HepG2 (cell line): ENCODE data around the gene INPP4B. TPM values are rescaled to one million over a fixed set of nuclear protein-coding genes. Genes with fewer than 3 reads are reported as not detected.

Experiments
- ATAC-seq: fragments of 200-7000 bp; cut with Tn5 transposase; 3 replicates; pipeline ENCODE4 v1.9.1; 2020; ENCODE audit warnings: mild to moderate bottlenecking, moderate library complexity
- BruUV-seq: library from RNA; stranded (reverse); fragments of 400-500 nt; replicated peaks from 2 replicates; lab custom pipeline; 2021; lab: Mats Ljungman, UMichigan
- CTCF ChIA-PET: fragments of 300-600 bp; formaldehyde crosslinking; extraction: SDS; loops from one replicate; lab custom pipeline; 2021; ENCODE audit warnings: low total read pairs, inconsistent platforms, low intra/inter-chr PET ratio; lab: Yijun Ruan, JAX
- POLR2A ChIA-PET: fragments of 350-600 bp; sonication (Branson Sonifier 250); formaldehyde crosslinking; loops from one replicate; lab custom pipeline; 2020; ENCODE audit warnings: antibody characterized with exemption, inconsistent platforms; lab: Yijun Ruan, JAX
- DNase-seq: peaks from one replicate; pipeline ENCODE4 v3.0.0-alpha.2; 2015; ENCODE audit warnings: low spot score
- FAIRE-seq: peaks from 3 replicates; lab custom pipeline; 2011; peaks lifted over from hg19 to GRCh38; lab: Jason Lieb, UNC
- H2AFZ ChIP-seq: one replicate; pipeline ENCODE4 v1.6.1; 2011; ENCODE audit warnings: low read length, inconsistent platforms
- H3K27ac ChIP-seq: fragments of 300-600 bp; 3 replicates; pipeline ENCODE4 v1.8.0; 2011; ENCODE audit warnings: mixed run types, mild to moderate bottlenecking, mixed read lengths, low read length, inconsistent platforms; ENCODE audit not compliant: insufficient read depth; ENCODE audit errors: extremely low read length
- H3K27me3 ChIP-seq, 2 experiments: fragments of 200-600 bp in 1 of 2; 2 replicates in 1 of 2; 3 replicates in 1 of 2; pipeline versions ENCODE4 v1.6.0 to v1.8.0; 2011; ENCODE audit warnings: low read length in 2 of 2, mild to moderate bottlenecking in 2 of 2, moderate library complexity in 2 of 2, inconsistent platforms in 1 of 2; ENCODE audit not compliant: insufficient read depth in 2 of 2, control insufficient read depth in 1 of 2
- H3K36me3 ChIP-seq, 2 experiments: fragments of 200-600 bp in 1 of 2; replicated peaks in 1 of 2; 2 replicates in 1 of 2; 3 replicates in 1 of 2; pipeline versions ENCODE4 v1.5.1 to v1.8.0; 2011; ENCODE audit warnings: low read length in 2 of 2, inconsistent platforms in 1 of 2; ENCODE audit not compliant: insufficient read depth in 2 of 2, control insufficient read depth in 1 of 2
- H3K4me1 ChIP-seq: 2 replicates; pipeline ENCODE4 v1.5.1; 2012; ENCODE audit warnings: low read length, inconsistent platforms; ENCODE audit not compliant: insufficient read depth
- H3K4me2 ChIP-seq: 2 replicates; pipeline ENCODE4 v1.6.0; 2011; ENCODE audit warnings: low read depth, low read length, inconsistent platforms
- H3K4me3 ChIP-seq, 3 experiments: fragments of 200-600 bp in 1 of 3; sonication (generic), shearing (Covaris generic) in 1 of 3; replicated peaks in 1 of 3; 2 replicates each; pipeline ENCODE4 v1.5.1; 2011 to 2016; ENCODE audit warnings: low read length in 3 of 3, inconsistent platforms in 2 of 3, low read depth in 2 of 3, mild to moderate bottlenecking in 2 of 3, control low read depth in 1 of 3, mixed read lengths in 1 of 3; ENCODE audit not compliant: insufficient read depth in 1 of 3
- H3K79me2 ChIP-seq: one replicate; pipeline ENCODE4 v1.6.1; 2011; ENCODE audit warnings: low read length, inconsistent platforms; ENCODE audit not compliant: insufficient read depth
- H3K9ac ChIP-seq: 2 replicates; pipeline ENCODE4 v1.6.0; 2011; ENCODE audit warnings: mild to moderate bottlenecking, low read depth, low read length, inconsistent platforms; ENCODE audit not compliant: insufficient read depth
- H3K9me3 ChIP-seq: 2 replicates; pipeline ENCODE4 v1.5.1; 2012; ENCODE audit warnings: mild to moderate bottlenecking, low read length
- H4K20me1 ChIP-seq: 2 replicates; pipeline ENCODE4 v1.6.0; 2011; ENCODE audit warnings: inconsistent platforms, mild to moderate bottlenecking, low read length, moderate library complexity; ENCODE audit not compliant: insufficient read depth
- CREBL2 ChIP-seq: sonication (generic); formaldehyde crosslinking; IDR thresholded peaks from 2 replicates; pipeline ENCODE4 v1.8.1; 2023; ENCODE audit warnings: missing genetic modification reagents, mild to moderate bottlenecking, borderline replicate concordance
- CSRNP2 ChIP-seq: sonication (generic); formaldehyde crosslinking; conservative IDR thresholded peaks from 2 replicates; pipeline ENCODE4 v1.8.0; 2022; ENCODE audit warnings: low read depth, missing genetic modification reagents
- FUBP1 ChIP-seq: sonication (generic); formaldehyde crosslinking; IDR thresholded peaks from 2 replicates; pipeline ENCODE4 v1.5.1; 2020; ENCODE audit warnings: missing genetic modification reagents, mild to moderate bottlenecking, borderline replicate concordance
- MED1 ChIP-seq: sonication (generic); formaldehyde crosslinking; IDR thresholded peaks from 2 replicates; pipeline ENCODE4 v1.4.0; 2020; ENCODE audit warnings: missing genetic modification reagents
- PREB ChIP-seq: sonication (generic); formaldehyde crosslinking; IDR thresholded peaks from 2 replicates; pipeline ENCODE4 v1.4.0; 2020; ENCODE audit warnings: missing genetic modification reagents
- ZBTB3 ChIP-seq: sonication (generic); formaldehyde crosslinking; IDR thresholded peaks from 2 replicates; pipeline ENCODE4 v1.4.0; 2020; ENCODE audit warnings: low read depth, mild to moderate bottlenecking, moderate library complexity, missing genetic modification reagents, borderline replicate concordance
- ZNF644 ChIP-seq: IDR thresholded peaks from 2 replicates; pipeline ENCODE4 v1.6.1; 2016; ENCODE audit warnings: low read depth
- WGBS: methylation state at CpG from one replicate; pipeline ENCODE4 v1.1.6; 2017; ENCODE audit warnings: low lambda C conversion rate; 5-methylcytosine and 5-hydroxymethylcytosine counted together
- in situ Hi-C: cut with HindIII; loops from 2 replicates; pipeline ENCODE4 v1.10.0; 2017; ENCODE audit warnings: low pct_unique_long_range_greater_than_20kb; ENCODE audit not compliant: extremely low pct_ligation_motif_present
- intact Hi-C: fragments of 100-400 bp; cut with micrococcal nuclease; formaldehyde crosslinking; loops from one replicate; pipeline ENCODE4 v1.10.0; 2022; ENCODE audit not compliant: unreplicated experiment
- polyA plus RNA-seq, 8 experiments: library from polyadenylated mRNA; depleted of rRNA in 3 of 8; stranded (reverse) in 7 of 8; unstranded in 1 of 8; fragments of >200 nt; fragmentation: Illumina TruSeq in 4 of 8; extraction: Trizol in 4 of 8; gene quantifications; 2 replicates each; pipeline versions ENCODE4 v1.2.1 to v1.2.3, GENCODE V29; 2011 to 2016; ENCODE audit warnings: low read depth in 4 of 8, missing spikeins in 1 of 8, mixed read lengths in 1 of 8; ENCODE audit not compliant: insufficient read depth in 1 of 8
- total RNA-seq, 5 experiments: library from RNA; depleted of rRNA; stranded (reverse); fragments of >200 nt; fragmentation: Illumina TruSeq; extraction: Trizol; gene quantifications; 2 replicates each; pipeline ENCODE4 v1.2.3, GENCODE V29; 2016; ENCODE audit warnings: low read depth in 1 of 5

The INPP4B gene
- total and polyA plus RNA-seq, 2 of the 13 experiments (the other 11 are each of a cell fraction or from before 2014, with no cell fraction given), result not detected

- intact Hi-C loops, result no loop called here
Observed at GRCh38 chr4:142091691-142092182, 754.4 kb downstream of the INPP4B start.

More at GRCh38 chr4:142091691-142092182, 754.4 kb downstream of the INPP4B start:
- FAIRE-seq (no peak), DNase-seq (no peak), ATAC-seq (no peak)
- no peak overlapping the region for H3K4me3 ChIP-seq
- no peak overlapping the region for H3K27ac ChIP-seq
- H3K9me3 ChIP-seq, result no peaks in the 10 kb centered on the region
- no peak overlapping the region for H3K4me2 ChIP-seq
- H4K20me1 ChIP-seq, result no peaks in the 10 kb centered on the region
- H3K79me2 ChIP-seq, result no peaks in the 10 kb centered on the region
- ChIA-PET CTCF (no interaction called here), POLR2A (no interaction called here)
- H2AFZ ChIP-seq, result no peak overlapping the region
- no peaks in the 10 kb centered on the region for H3K27me3 ChIP-seq
- H3K36me3 ChIP-seq, result no peaks in the 10 kb centered on the region
- in situ Hi-C loops, result no loop called here
- TF ChIP-seq ZBTB3, result no peak
- no peak for TF ChIP-seq FUBP1 (CRISPR knock-in tag)
- TF ChIP-seq PREB, result no peak
- no peak for TF ChIP-seq CREBL2 (CRISPR knock-in tag)
- TF ChIP-seq ZNF644 (CRISPR knock-in tag), result no peak
- TF ChIP-seq MED1 (CRISPR knock-in tag), result no peak
- TF ChIP-seq CSRNP2, result no peak
- 2% methylated on average over 4 of the region's 4 CpGs for WGBS
- no TSS peak for BruUV-seq
- H3K9ac ChIP-seq, result no peak overlapping the region
- no peaks in the 10 kb centered on the region for H3K4me1 ChIP-seq
